ENCODE results near the gene NPLOC4. TPM values are rescaled to one million over a fixed set of nuclear protein-coding genes. Genes with fewer than 3 reads are reported as not detected.

NPLOC4 gene
- total RNA-seq, 1 experiment from 2014 or later = 208 TPM

GRCh38 chr17:81515530-81516041 is 121.3 kb downstream of the NPLOC4 start:
- H3K27ac ChIP-seq = peak overlapping the region; percentile 96
- BruUV-seq (replicated peaks) = no TSS peak
- peaks cover 16% of the 10 kb centered on the region for H3K36me3 ChIP-seq (ENCODE audit: low read depth)
- no peaks in the 10 kb centered on the region for H3K27me3 ChIP-seq (ENCODE audit: insufficient read depth, low read depth)
- peaks cover 24% of the 10 kb centered on the region for H3K4me1 ChIP-seq (replicated peaks; ENCODE audit: insufficient read depth)
- H2AFZ ChIP-seq = no peak overlapping the region
- peak overlapping the region; percentile 88 for H3K4me2 ChIP-seq
- DNase-seq = no peak
- no peak for TF ChIP-seq EZH2 (IDR thresholded peaks at IDR 0.05; ENCODE audit: low read depth)
- TF ChIP-seq CTCF (conservative IDR thresholded peaks at IDR 0.05) = no peak
- H4K20me1 ChIP-seq (ENCODE audit: insufficient read depth) = peaks cover 17% of the 10 kb centered on the region
- intact Hi-C loops (cut with micrococcal nuclease; ENCODE audit: unreplicated experiment) = no loop called here
- ChIA-PET CTCF (interaction anchor here (1.5 kb wide), 1 partner anchor 86 kb away, joined by 5 read pairs; no protein-coding TSS in a partner anchor), POLR2A (ENCODE audit: unreplicated experiment) (interaction anchor here (0.5 to 0.7 kb wide), 4 partner anchors 166 to 262 kb away, joined by 3 to 4 read pairs (median 3); no protein-coding TSS in a partner anchor)
- H3F3A ChIP-seq (ENCODE audit: insufficient read depth, low read depth) = peaks cover 40% of the 10 kb centered on the region
- no peaks in the 10 kb centered on the region for H3K9me2 ChIP-seq (ENCODE audit: insufficient read depth)
- H3K79me2 ChIP-seq (ENCODE audit: low read depth) = peaks cover 46% of the 10 kb centered on the region
- H3K9me3 ChIP-seq (ENCODE audit: insufficient read depth, low read depth) = no peaks in the 10 kb centered on the region
- peak overlapping the region; percentile 76 for H3K4me3 ChIP-seq

- POLR2A ChIA-PET (ENCODE audit: unreplicated experiment) = interaction anchor here (0.5 to 0.7 kb wide), 5 partner anchors 165 to 262 kb away, joined by 3 to 4 read pairs (median 3); no protein-coding TSS in a partner anchor
- DNase-seq = peak; percentile 55 to 93
- BruUV-seq (replicated peaks) = no TSS peak
Measured at GRCh38 chr17:81514739-81515529, 122.0 kb downstream of the NPLOC4 start.

GRCh38 chr17:81514489-81514738 is 122.5 kb downstream of the NPLOC4 start:
- Histone ChIP-seq H3K27me3 (ENCODE audit: insufficient read depth, low read depth) (no peaks in the 10 kb centered on the region), H3K36me3 (ENCODE audit: low read depth) (peaks cover 28% of the 10 kb centered on the region), H3K4me2 (peak overlapping the region; percentile 87), H3K4me3 (peak overlapping the region; percentile 76), H2AFZ (no peak overlapping the region), H3K27ac (peak overlapping the region; percentile 96), H3F3A (ENCODE audit: insufficient read depth, low read depth) (peaks cover 52% of the 10 kb centered on the region), H4K20me1 (ENCODE audit: insufficient read depth) (peaks cover 29% of the 10 kb centered on the region), H3K9me3 (ENCODE audit: insufficient read depth, low read depth) (no peaks in the 10 kb centered on the region), H3K79me2 (ENCODE audit: low read depth) (peaks cover 58% of the 10 kb centered on the region), H3K9me2 (ENCODE audit: insufficient read depth) (no peaks in the 10 kb centered on the region), H3K4me1 (replicated peaks; ENCODE audit: insufficient read depth) (peaks cover 21% of the 10 kb centered on the region)
- TF ChIP-seq CTCF (conservative IDR thresholded peaks at IDR 0.05) = no peak
- no peak for TF ChIP-seq EZH2 (IDR thresholded peaks at IDR 0.05; ENCODE audit: low read depth)
- POLR2A ChIA-PET (ENCODE audit: unreplicated experiment) = interaction anchor here (0.6 kb wide), 2 partner anchors 199 to 584 kb away, joined by 3 read pairs; no protein-coding TSS in a partner anchor
- no peak for DNase-seq
- BruUV-seq (replicated peaks) = no TSS peak
- intact Hi-C loops (cut with micrococcal nuclease; ENCODE audit: unreplicated experiment) = no loop called here
- CTCF ChIA-PET = no interaction called here

More at GRCh38 chr17:81514739-81515529, 122.0 kb downstream of the NPLOC4 start:
- intact Hi-C loops (cut with micrococcal nuclease; ENCODE audit: unreplicated experiment) = no loop called here
- TF ChIP-seq EZH2 (IDR thresholded peaks at IDR 0.05; ENCODE audit: low read depth) (no peak), CTCF (conservative IDR thresholded peaks at IDR 0.05) (no peak)
- H3K79me2 ChIP-seq (ENCODE audit: low read depth) = peaks cover 53% of the 10 kb centered on the region
- H3K9me3 ChIP-seq (ENCODE audit: insufficient read depth, low read depth) = no peaks in the 10 kb centered on the region
- H3K4me3 ChIP-seq = peak overlapping the region; percentile 76
- no peaks in the 10 kb centered on the region for H3K27me3 ChIP-seq (ENCODE audit: insufficient read depth, low read depth)
- peaks cover 22% of the 10 kb centered on the region for H3K36me3 ChIP-seq (ENCODE audit: low read depth)
- peaks cover 24% of the 10 kb centered on the region for H4K20me1 ChIP-seq (ENCODE audit: insufficient read depth)
- peaks cover 18% of the 10 kb centered on the region for H3K4me1 ChIP-seq (replicated peaks; ENCODE audit: insufficient read depth)
- H2AFZ ChIP-seq = no peak overlapping the region
- peak overlapping the region; percentile 96 for H3K27ac ChIP-seq
- CTCF ChIA-PET = interaction anchor here (1.5 kb wide), 1 partner anchor 86 kb away, joined by 5 read pairs; no protein-coding TSS in a partner anchor
- H3F3A ChIP-seq (ENCODE audit: insufficient read depth, low read depth) = peaks cover 47% of the 10 kb centered on the region
- no peaks in the 10 kb centered on the region for H3K9me2 ChIP-seq (ENCODE audit: insufficient read depth)
- peak overlapping the region; percentile 88 for H3K4me2 ChIP-seq
